Panc1 (cell line): ENCODE results near the gene C1orf87. TPM values are rescaled to one million over a fixed set of nuclear protein-coding genes. Genes with fewer than 3 reads are reported as not detected.

Source experiments
- ATAC-seq: fragments of 200-7000 bp; cut with Tn5 transposase; 2 replicates; pipeline ENCODE4 v1.9.1; 2020; ENCODE audit warnings: mild to moderate bottlenecking, moderate library complexity
- BruUV-seq: library from RNA; stranded (reverse); fragments of 400-500 nt; replicated peaks from 2 replicates; lab custom pipeline; 2021; lab: Mats Ljungman, UMichigan
- CTCF ChIA-PET: fragments of 300-600 bp; sonication (Branson Sonifier 250); formaldehyde crosslinking; loops from one replicate; lab custom pipeline; 2022; ENCODE audit warnings: antibody characterized with exemption; lab: Charles Lee
- POLR2A ChIA-PET: fragments of 300-600 bp; sonication (Branson Sonifier 250); formaldehyde crosslinking; loops from one replicate; lab custom pipeline; 2022; ENCODE audit warnings: antibody characterized with exemption; lab: Charles Lee
- DNase-seq: peaks from one replicate; pipeline ENCODE4 v3.0.0-alpha.2; 2010; ENCODE audit warnings: low read depth, low spot score
- H3K27ac ChIP-seq: 2 replicates; pipeline ENCODE4 v1.5.1; 2011; ENCODE audit warnings: mild to moderate bottlenecking, low read length, inconsistent platforms
- H3K27me3 ChIP-seq: fragments of 200-500 bp; sonication (Bioruptor generic); 2 replicates; pipeline ENCODE4 v1.6.0; 2014; ENCODE audit warnings: low read length, inconsistent platforms; ENCODE audit not compliant: control insufficient read depth, insufficient read depth
- H3K36me3 ChIP-seq: fragments of 200-500 bp; sonication (Bioruptor generic); 2 replicates; pipeline ENCODE4 v1.5.1; 2014; ENCODE audit warnings: inconsistent platforms, mild to moderate bottlenecking, low read length, moderate library complexity; ENCODE audit not compliant: control insufficient read depth, insufficient read depth
- H3K4me1 ChIP-seq: 2 replicates; pipeline ENCODE4 v1.5.1; 2011; ENCODE audit warnings: inconsistent platforms, mild to moderate bottlenecking, low read length, moderate library complexity; ENCODE audit not compliant: control insufficient read depth, insufficient read depth
- H3K4me3 ChIP-seq, 2 experiments: 2 replicates each; pipeline ENCODE4 v1.5.1; 2011 to 2012; ENCODE audit warnings: low read depth in 2 of 2, low read length in 2 of 2, mild to moderate bottlenecking in 2 of 2, inconsistent platforms in 1 of 2, moderate library complexity in 1 of 2
- H3K9me3 ChIP-seq: fragments of 200-500 bp; sonication (Bioruptor generic); 2 replicates; pipeline ENCODE4 v1.5.1; 2014; ENCODE audit warnings: low read depth, mild to moderate bottlenecking, inconsistent platforms, low read length, moderate library complexity; ENCODE audit not compliant: control insufficient read depth, insufficient read depth
- POLR2AphosphoS5 ChIP-seq: IDR thresholded peaks from 2 replicates; pipeline ENCODE4 v1.6.1; 2012; ENCODE audit warnings: mild to moderate bottlenecking, low read depth, low read length, moderate library complexity
- REST ChIP-seq, 2 experiments: IDR thresholded peaks; 2 replicates each; pipeline ENCODE4 v1.6.1; 2011 to 2012; ENCODE audit warnings: low read depth in 2 of 2, control low read depth in 1 of 2, low read length in 1 of 2, mild to moderate bottlenecking in 1 of 2, moderate library complexity in 1 of 2; ENCODE audit not compliant: insufficient read depth in 1 of 2
- SIN3A ChIP-seq: IDR thresholded peaks from 2 replicates; pipeline ENCODE4 v1.6.1; 2012; ENCODE audit warnings: low read depth, mild to moderate bottlenecking, low read length, moderate library complexity, borderline replicate concordance; ENCODE audit not compliant: insufficient read depth
- TCF7L2 ChIP-seq: IDR thresholded peaks from 2 replicates; pipeline ENCODE4 v1.6.1; 2011; ENCODE audit warnings: mild to moderate bottlenecking, low read depth, low read length, inconsistent platforms
- in situ Hi-C: cut with HindIII; loops from 2 replicates; pipeline ENCODE4 v1.10.0; 2016; ENCODE audit warnings: low sequenced_read_pairs, low pct_unique_long_range_greater_than_20kb
- intact Hi-C: fragments of 100-400 bp; cut with micrococcal nuclease; formaldehyde crosslinking; loops from one replicate; pipeline ENCODE4 v1.10.0; 2022; ENCODE audit not compliant: unreplicated experiment
- total RNA-seq: library from RNA; stranded (reverse); gene quantifications from one replicate; pipeline ENCODE4 v1.2.1, GENCODE V29; 2021; ENCODE audit not compliant: unreplicated experiment
- TF ChIP-seq, protein P1 (sequence below): fragments of 450-650 bp; IDR thresholded peaks from 2 replicates; pipeline ENCODE4 v1.5.1; 2017; ENCODE audit warnings: mild to moderate bottlenecking

Gene C1orf87
- total RNA-seq, 1 experiment from 2014 or later, result not detected

- TF ChIP-seq, protein P1, sequence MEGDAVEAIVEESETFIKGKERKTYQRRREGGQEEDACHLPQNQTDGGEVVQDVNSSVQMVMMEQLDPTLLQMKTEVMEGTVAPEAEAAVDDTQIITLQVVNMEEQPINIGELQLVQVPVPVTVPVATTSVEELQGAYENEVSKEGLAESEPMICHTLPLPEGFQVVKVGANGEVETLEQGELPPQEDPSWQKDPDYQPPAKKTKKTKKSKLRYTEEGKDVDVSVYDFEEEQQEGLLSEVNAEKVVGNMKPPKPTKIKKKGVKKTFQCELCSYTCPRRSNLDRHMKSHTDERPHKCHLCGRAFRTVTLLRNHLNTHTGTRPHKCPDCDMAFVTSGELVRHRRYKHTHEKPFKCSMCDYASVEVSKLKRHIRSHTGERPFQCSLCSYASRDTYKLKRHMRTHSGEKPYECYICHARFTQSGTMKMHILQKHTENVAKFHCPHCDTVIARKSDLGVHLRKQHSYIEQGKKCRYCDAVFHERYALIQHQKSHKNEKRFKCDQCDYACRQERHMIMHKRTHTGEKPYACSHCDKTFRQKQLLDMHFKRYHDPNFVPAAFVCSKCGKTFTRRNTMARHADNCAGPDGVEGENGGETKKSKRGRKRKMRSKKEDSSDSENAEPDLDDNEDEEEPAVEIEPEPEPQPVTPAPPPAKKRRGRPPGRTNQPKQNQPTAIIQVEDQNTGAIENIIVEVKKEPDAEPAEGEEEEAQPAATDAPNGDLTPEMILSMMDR, result no peak
- TF ChIP-seq REST (IDR thresholded peaks at IDR 0.05; ENCODE audit: insufficient read depth in 1 of 2, low read depth in 2 of 2, low read length in 1 of 2) (no peak), SIN3A (no peak), TCF7L2 (no peak), POLR2AphosphoS5 (no peak)
- Histone ChIP-seq H3K36me3 (no peaks in the 10 kb centered on the region), H3K9me3 (no peaks in the 10 kb centered on the region), H3K4me1 (no peaks in the 10 kb centered on the region), H3K27me3 (no peaks in the 10 kb centered on the region), H3K27ac (no peak overlapping the region), H3K4me3 (no peak overlapping the region)
- DNase-seq (no peak), ATAC-seq (no peak)
- in situ Hi-C loops (no loop called here), intact Hi-C loops (no loop called here)
- BruUV-seq, result no TSS peak
- ChIA-PET CTCF (no interaction called here), POLR2A (no interaction called here)
These were observed 76.0 kb downstream of the C1orf87 start for GRCh38 chr1:59997479-59998115.

DNA sequence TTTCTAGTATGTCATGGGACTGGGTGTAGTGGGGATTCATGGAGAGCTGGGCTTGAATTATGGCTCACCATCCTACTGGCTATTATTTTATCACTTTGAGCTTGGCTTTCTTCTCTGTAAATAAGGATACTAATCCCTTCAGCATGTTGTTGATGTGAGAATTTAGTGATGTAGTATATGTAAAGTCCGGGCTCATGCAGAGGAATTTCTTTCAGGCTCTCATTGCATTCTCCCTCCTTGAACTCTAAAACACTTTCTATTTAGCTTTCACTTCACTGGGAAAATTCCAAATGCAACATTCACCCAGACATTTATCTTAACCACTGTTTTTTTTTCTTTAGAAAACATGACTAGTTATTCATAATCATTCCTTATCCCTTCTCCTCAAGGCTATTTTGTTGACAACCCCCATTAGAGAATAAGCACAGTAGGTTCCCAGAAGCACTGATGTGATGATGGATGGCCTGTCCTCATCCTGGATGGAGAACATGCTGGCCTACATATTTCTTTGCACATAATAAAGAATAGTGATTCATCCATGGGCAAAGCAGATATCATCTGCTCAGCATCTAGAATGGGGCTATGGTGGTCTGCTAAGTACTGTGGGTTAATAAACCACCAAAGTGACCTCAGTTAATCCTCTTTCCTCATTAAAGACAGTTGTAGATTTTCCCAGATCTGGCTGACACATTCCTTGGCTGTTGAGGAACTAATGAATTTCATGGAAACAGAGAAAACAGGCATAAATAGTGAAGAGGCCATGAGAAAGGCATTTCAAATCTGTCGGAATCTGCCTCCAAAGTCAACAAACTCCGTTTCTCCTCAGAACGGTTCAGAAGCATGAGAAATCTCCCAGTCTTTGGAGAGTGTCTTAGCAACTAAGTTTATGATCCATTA, 79.0 kb downstream of the C1orf87 start:
- H3K4me3 ChIP-seq, result no peak overlapping the region
- CTCF ChIA-PET, result no interaction called here
- in situ Hi-C loops (no loop called here), intact Hi-C loops (no loop called here)
- no TSS peak for BruUV-seq
- H3K36me3 ChIP-seq, result no peaks in the 10 kb centered on the region
- DNase-seq (no peak), ATAC-seq (no peak)
- no peaks in the 10 kb centered on the region for H3K9me3 ChIP-seq
- POLR2A ChIA-PET, result interaction anchor here (0.6 kb wide), 1 partner anchor 84 kb away, joined by 3 read pairs; no protein-coding TSS in a partner anchor
- TF ChIP-seq TCF7L2 (no peak), POLR2AphosphoS5 (no peak), REST (IDR thresholded peaks at IDR 0.05; ENCODE audit: insufficient read depth in 1 of 2, low read depth in 2 of 2, low read length in 1 of 2) (no peak), SIN3A (no peak)
- TF ChIP-seq, protein P1, result no peak
- H3K27ac ChIP-seq, result no peak overlapping the region
- no peaks in the 10 kb centered on the region for H3K4me1 ChIP-seq
- no peaks in the 10 kb centered on the region for H3K27me3 ChIP-seq
